Uterus (tissue), 2 donors: ENCODE results near the gene NELL1.

Experiments
- CTCF ChIP-seq, 4 experiments: fragments of 200-600 bp in 2 of 4; fragments of 450-650 bp in 2 of 4; sonication (generic) in 2 of 4; IDR thresholded peaks; one replicate each; pipeline ENCODE4 v1.5.1; 2016 to 2019; ENCODE audit warnings: antibody characterized with exemption in 4 of 4, mild to moderate bottlenecking in 2 of 4, moderate library complexity in 1 of 4
- POLR2A ChIP-seq, 2 donors: fragments of 450-650 bp; IDR thresholded peaks; one replicate each; pipeline ENCODE4 v1.6.1; 2016; ENCODE audit warnings: antibody characterized with exemption in 2 of 2, mild to moderate bottlenecking in 1 of 2, moderate library complexity in 1 of 2

- no peak for TF ChIP-seq CTCF (IDR thresholded peaks at IDR 0.05)
- no peak for TF ChIP-seq POLR2A (IDR thresholded peaks at IDR 0.05)
These were observed 588.1 kb downstream of the NELL1 start for GRCh38 chr11:21257461-21257860.
